ENCODE data around the gene POLR2B.

The POLR2B gene

GRCh38 chr4:57078685-57079521, 100.2 kb downstream of the POLR2B start:
- DNase-seq (ENCODE audit: low read depth in 2 of 2, low spot score in 1 of 2) = no peak

Measured in stimulated activated CD8-positive, alpha-beta memory T cell treated with anti-CD3 and anti-CD28 coated beads, Interleukin-4, amount 100 ng/mL, for 4 hours (primary cell).